ENCODE data around the gene CTNNA1. TPM values are rescaled to one million over a fixed set of nuclear protein-coding genes. Genes with fewer than 3 reads are reported as not detected.
A peak's percentile ranks its signal among the peaks of the same experiment; 100 is the strongest.

Gene CTNNA1
- total RNA-seq, 1 experiment from 2014 or later: 734 TPM

DNA sequence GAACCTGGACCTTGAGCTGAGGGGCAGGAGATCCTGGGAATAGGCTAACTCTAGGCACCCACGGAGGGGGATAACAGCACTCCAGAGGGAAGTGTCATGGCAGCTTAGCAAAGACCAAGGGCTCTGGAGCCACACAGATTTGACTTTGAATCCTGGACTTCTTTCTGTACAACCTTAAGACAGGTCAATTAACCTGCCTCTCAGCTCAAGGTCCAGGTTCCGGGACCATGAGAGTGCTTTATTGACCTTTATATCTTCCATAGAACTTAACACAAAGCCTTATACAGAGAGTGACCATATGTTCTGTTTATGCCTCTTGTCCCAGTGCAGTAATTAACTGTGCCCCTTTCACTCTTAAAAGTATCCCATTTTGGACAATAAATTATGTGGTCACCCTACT lies 212.4 kb downstream of the CTNNA1 start:
- peaks cover 24% of the 10 kb centered on the region for H3K4me1 Mint-ChIP-seq (ENCODE audit: low read depth, unreplicated experiment)
- no peaks in the 10 kb centered on the region for H3K36me3 Mint-ChIP-seq (ENCODE audit: insufficient read depth, unreplicated experiment)
- BruUV-seq (replicated peaks): no TSS peak
- H3K9me3 Mint-ChIP-seq (ENCODE audit: low read depth, unreplicated experiment): no peaks in the 10 kb centered on the region
- DNase-seq: no peak
- intact Hi-C loops (cut with micrococcal nuclease; ENCODE audit: unreplicated experiment): no loop called here
- H3K27ac Mint-ChIP-seq (ENCODE audit: unreplicated experiment): no peak overlapping the region
- no peaks in the 10 kb centered on the region for H3K27me3 Mint-ChIP-seq (ENCODE audit: unreplicated experiment)
- CTCF ChIA-PET: interaction anchor here (1.0 kb wide), 1 partner anchor 17 kb away, joined by 3 read pairs; no protein-coding TSS in a partner anchor
- TF ChIP-seq, protein P1, sequence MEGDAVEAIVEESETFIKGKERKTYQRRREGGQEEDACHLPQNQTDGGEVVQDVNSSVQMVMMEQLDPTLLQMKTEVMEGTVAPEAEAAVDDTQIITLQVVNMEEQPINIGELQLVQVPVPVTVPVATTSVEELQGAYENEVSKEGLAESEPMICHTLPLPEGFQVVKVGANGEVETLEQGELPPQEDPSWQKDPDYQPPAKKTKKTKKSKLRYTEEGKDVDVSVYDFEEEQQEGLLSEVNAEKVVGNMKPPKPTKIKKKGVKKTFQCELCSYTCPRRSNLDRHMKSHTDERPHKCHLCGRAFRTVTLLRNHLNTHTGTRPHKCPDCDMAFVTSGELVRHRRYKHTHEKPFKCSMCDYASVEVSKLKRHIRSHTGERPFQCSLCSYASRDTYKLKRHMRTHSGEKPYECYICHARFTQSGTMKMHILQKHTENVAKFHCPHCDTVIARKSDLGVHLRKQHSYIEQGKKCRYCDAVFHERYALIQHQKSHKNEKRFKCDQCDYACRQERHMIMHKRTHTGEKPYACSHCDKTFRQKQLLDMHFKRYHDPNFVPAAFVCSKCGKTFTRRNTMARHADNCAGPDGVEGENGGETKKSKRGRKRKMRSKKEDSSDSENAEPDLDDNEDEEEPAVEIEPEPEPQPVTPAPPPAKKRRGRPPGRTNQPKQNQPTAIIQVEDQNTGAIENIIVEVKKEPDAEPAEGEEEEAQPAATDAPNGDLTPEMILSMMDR (IDR thresholded peaks at IDR 0.05; ENCODE audit: unreplicated experiment): no peak
- H3K4me3 Mint-ChIP-seq (ENCODE audit: low read depth, unreplicated experiment): no peak overlapping the region

DNA sequence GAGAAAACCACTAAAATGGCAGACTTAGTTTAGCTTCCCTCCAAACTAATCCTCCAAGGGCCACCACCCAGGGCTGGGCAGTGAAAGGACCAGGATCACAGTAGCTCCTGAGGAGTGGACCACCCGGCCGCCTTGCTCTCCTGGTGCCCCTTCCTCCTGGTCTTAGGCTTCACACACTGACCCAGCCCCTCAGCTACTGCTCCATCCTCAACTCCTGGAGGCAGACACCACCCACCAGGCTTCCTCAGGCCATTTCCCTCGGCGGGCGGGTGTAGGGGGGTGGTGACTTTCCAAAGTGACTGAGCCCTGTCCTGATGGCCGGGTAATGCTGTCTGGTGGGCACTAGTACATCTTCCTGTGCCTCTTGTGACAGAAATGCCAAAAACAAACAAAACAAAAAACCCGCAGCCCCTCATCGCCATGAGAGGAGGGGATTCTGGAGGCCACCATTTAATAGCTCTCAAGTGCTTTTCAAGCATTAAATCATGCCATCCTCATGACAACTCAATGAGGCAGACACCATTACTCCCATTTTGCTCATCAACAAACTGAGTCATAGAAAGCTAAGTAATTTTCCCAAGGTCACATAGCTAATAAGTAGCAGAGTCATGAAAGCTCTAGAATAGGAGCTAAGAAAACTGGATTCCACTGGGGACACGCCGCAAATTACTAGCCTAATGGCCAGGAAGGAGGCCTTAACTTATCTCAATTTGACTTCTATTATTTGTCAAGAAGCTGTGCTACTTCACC lies 213.2 kb downstream of the CTNNA1 start:
- no peaks in the 10 kb centered on the region for H3K27me3 Mint-ChIP-seq (ENCODE audit: unreplicated experiment)
- no peak for DNase-seq
- intact Hi-C loops (cut with micrococcal nuclease; ENCODE audit: unreplicated experiment): no loop called here
- H3K9me3 Mint-ChIP-seq (ENCODE audit: low read depth, unreplicated experiment): no peaks in the 10 kb centered on the region
- no peak overlapping the region for H3K4me3 Mint-ChIP-seq (ENCODE audit: low read depth, unreplicated experiment)
- no peak overlapping the region for H3K27ac Mint-ChIP-seq (ENCODE audit: unreplicated experiment)
- H3K4me1 Mint-ChIP-seq (ENCODE audit: low read depth, unreplicated experiment): peaks cover 27% of the 10 kb centered on the region
- BruUV-seq (replicated peaks): no TSS peak
- TF ChIP-seq, protein P1 (IDR thresholded peaks at IDR 0.05; ENCODE audit: unreplicated experiment): no peak
- H3K36me3 Mint-ChIP-seq (ENCODE audit: insufficient read depth, unreplicated experiment): no peaks in the 10 kb centered on the region
- CTCF ChIA-PET: interaction anchor here (0.6 to 1.0 kb wide), 2 partner anchors 17 to 606 kb away, joined by 3 to 5 read pairs; no protein-coding TSS in a partner anchor

DNA sequence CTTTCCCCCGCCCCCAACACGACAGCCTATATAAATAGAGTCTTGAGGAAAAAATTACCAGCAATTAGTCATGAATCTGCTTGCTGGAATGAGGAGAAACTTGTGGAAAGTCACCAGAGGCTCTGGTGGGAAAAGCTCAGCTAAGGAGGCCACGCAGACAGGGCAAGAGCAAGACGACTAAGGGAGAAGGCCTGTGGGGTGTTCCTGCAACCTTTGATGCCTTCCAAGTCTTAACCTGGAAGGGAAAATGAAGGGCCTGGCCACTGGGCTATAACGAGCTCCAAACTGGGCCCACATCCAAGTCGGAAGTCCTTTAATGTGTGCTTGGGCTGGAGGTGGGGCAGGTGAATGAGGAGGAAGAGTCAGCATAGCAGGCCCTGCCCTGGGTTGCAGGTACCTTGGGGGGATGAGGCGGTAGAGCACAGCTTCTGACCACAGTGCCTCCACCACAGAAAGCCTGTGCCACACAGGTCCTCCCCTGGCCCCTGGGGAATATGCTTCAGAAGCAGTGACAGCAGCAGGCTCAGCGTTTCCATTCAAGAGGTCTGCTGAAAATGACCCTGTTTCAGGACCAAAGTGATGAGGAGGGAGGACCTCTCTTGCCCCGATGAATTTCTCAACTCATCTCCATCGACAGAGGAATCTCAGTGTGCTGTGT lies 214.7 kb downstream of the CTNNA1 start:
- DNase-seq: peak; percentile 61
- TF ChIP-seq, protein P1 (IDR thresholded peaks at IDR 0.05; ENCODE audit: unreplicated experiment): no peak
- Mint-ChIP-seq H3K27ac (ENCODE audit: unreplicated experiment) (no peak overlapping the region), H3K9me3 (ENCODE audit: low read depth, unreplicated experiment) (no peaks in the 10 kb centered on the region), H3K36me3 (ENCODE audit: insufficient read depth, unreplicated experiment) (no peaks in the 10 kb centered on the region), H3K4me1 (ENCODE audit: low read depth, unreplicated experiment) (peaks cover 31% of the 10 kb centered on the region), H3K27me3 (ENCODE audit: unreplicated experiment) (no peaks in the 10 kb centered on the region), H3K4me3 (ENCODE audit: low read depth, unreplicated experiment) (no peak overlapping the region)
- intact Hi-C loops (cut with micrococcal nuclease; ENCODE audit: unreplicated experiment): no loop called here
- no TSS peak for BruUV-seq (replicated peaks)
- CTCF ChIA-PET: interaction anchor here (0.6 to 0.7 kb wide), 4 partner anchors 19 to 304 kb away, joined by 3 to 5 read pairs (median 4); no protein-coding TSS in a partner anchor

DNA sequence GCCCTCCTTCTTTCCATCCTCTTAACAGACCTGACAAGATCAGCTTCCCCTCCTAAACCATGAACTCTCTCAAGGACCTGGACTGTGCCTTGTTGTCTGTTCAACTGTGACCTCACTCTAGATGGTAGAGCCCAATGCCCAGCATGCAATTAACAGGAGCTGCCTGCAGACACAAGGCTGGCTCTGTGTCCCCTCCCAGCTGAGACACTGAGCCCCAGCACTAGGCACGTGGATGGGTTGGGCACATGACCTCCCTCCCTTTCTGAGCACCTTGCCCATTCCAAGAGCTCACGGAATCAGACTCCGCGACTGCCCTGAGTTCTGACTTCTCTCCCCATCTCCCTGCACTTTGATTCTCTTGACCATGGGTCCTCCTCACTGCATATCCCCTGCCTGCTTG lies 215.4 kb downstream of the CTNNA1 start:
- CTCF ChIA-PET: interaction anchor here (0.8 kb wide), 1 partner anchor 17 kb away, joined by 4 read pairs; no protein-coding TSS in a partner anchor
- BruUV-seq (replicated peaks): no TSS peak
- H3K4me1 Mint-ChIP-seq (ENCODE audit: low read depth, unreplicated experiment): peaks cover 31% of the 10 kb centered on the region
- intact Hi-C loops (cut with micrococcal nuclease; ENCODE audit: unreplicated experiment): no loop called here
- no peak overlapping the region for H3K4me3 Mint-ChIP-seq (ENCODE audit: low read depth, unreplicated experiment)
- TF ChIP-seq, protein P1 (IDR thresholded peaks at IDR 0.05; ENCODE audit: unreplicated experiment): no peak
- H3K36me3 Mint-ChIP-seq (ENCODE audit: insufficient read depth, unreplicated experiment): no peaks in the 10 kb centered on the region
- H3K27me3 Mint-ChIP-seq (ENCODE audit: unreplicated experiment): no peaks in the 10 kb centered on the region
- no peak for DNase-seq
- no peaks in the 10 kb centered on the region for H3K9me3 Mint-ChIP-seq (ENCODE audit: low read depth, unreplicated experiment)
- no peak overlapping the region for H3K27ac Mint-ChIP-seq (ENCODE audit: unreplicated experiment)

Data from Calu3 (cell line).